Measurements from ENCODE around the gene PAX2.

GRCh38 chr10:100723180-100723579 lies 22.2 kb upstream of the PAX2 start:
- TF ChIP-seq CTCF (IDR thresholded peaks at IDR 0.05) (no peak), POLR2A (IDR thresholded peaks at IDR 0.05) (no peak)

All from testis (tissue), 2 donors.